ENCODE measurements around the gene CLRN1. TPM values are rescaled to one million over a fixed set of nuclear protein-coding genes. Genes with fewer than 3 reads are reported as not detected.

The CLRN1 gene
- total RNA-seq, 1 donor from 2014 or later: not detected

DNA sequence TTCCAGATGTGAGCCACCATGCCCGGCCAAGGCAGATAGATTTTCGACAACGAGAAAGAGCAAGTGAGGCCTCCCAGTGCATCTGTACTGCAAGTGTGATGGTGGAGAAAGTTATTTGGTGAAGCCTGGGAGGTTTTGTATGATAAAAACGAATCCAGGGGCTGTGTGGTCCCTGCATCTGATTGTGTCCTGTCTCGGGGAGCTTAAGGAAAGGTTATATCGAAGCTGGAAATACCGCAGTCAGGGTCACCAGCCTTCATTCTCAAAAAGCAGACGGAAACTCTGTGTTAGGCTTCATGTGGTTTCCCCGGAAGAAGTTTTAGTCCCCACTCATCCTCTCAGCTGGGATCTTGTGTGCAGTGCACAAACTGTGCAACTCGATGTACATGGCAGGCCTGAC, 70.7 kb downstream of the CLRN1 start:
- Histone ChIP-seq H3K27ac (ENCODE audit: low read depth, low read length) (no peak overlapping the region), H2AFZ (ENCODE audit: low read depth, low read length) (no peak overlapping the region), H3K79me2 (ENCODE audit: insufficient read depth, low read length) (no peaks in the 10 kb centered on the region), H3K9ac (ENCODE audit: low read length) (no peak overlapping the region), H3K27me3 (ENCODE audit: insufficient read depth, low read length) (peaks cover 13% of the 10 kb centered on the region), H3K4me2 (ENCODE audit: low read length) (no peak overlapping the region), H3K4me3 (ENCODE audit: insufficient read depth, low read depth, low read length) (no peak overlapping the region), H3K9me3 (ENCODE audit: insufficient read depth, low read depth, low read length) (no peaks in the 10 kb centered on the region), H3K4me1 (ENCODE audit: insufficient read depth, low read length) (no peaks in the 10 kb centered on the region), H3K36me3 (ENCODE audit: insufficient read depth, low read length) (no peaks in the 10 kb centered on the region), H4K20me1 (ENCODE audit: insufficient read depth, low read length) (no peaks in the 10 kb centered on the region)
- H3K4me1 Mint-ChIP-seq (ENCODE audit: low read depth, unreplicated experiment): no peaks in the 10 kb centered on the region
- no peak for TF ChIP-seq EZH2 (IDR thresholded peaks at IDR 0.05; ENCODE audit: insufficient read depth, low read length)
- TF ChIP-seq CTCF (IDR thresholded peaks at IDR 0.05; ENCODE audit: insufficient read depth, low read depth, low read length): no peak
- FAIRE-seq (no peak), DNase-seq (ENCODE audit: low read depth) (no peak)
- no peak overlapping the region for H3K4me3 Mint-ChIP-seq (ENCODE audit: unreplicated experiment)
- H3K9me3 Mint-ChIP-seq (ENCODE audit: unreplicated experiment): no peaks in the 10 kb centered on the region
- no peak overlapping the region for H3K27ac Mint-ChIP-seq (ENCODE audit: unreplicated experiment)
- H3K27me3 Mint-ChIP-seq (ENCODE audit: low read depth, unreplicated experiment): peaks cover 27% of the 10 kb centered on the region
- peaks cover 1% of the 10 kb centered on the region for H3K36me3 Mint-ChIP-seq (ENCODE audit: low read depth, unreplicated experiment)

GRCh38 chr3:150899141-150899540, 73.4 kb downstream of the CLRN1 start:
- TF ChIP-seq CTCF (IDR thresholded peaks at IDR 0.05; ENCODE audit: insufficient read depth, low read depth, low read length) (no peak), EZH2 (IDR thresholded peaks at IDR 0.05; ENCODE audit: insufficient read depth, low read length) (no peak)
- Mint-ChIP-seq H3K4me1 (ENCODE audit: low read depth, unreplicated experiment) (no peaks in the 10 kb centered on the region), H3K4me3 (ENCODE audit: unreplicated experiment) (no peak overlapping the region), H3K27ac (ENCODE audit: unreplicated experiment) (no peak overlapping the region), H3K36me3 (ENCODE audit: low read depth, unreplicated experiment) (peaks cover 1% of the 10 kb centered on the region), H3K9me3 (ENCODE audit: unreplicated experiment) (no peaks in the 10 kb centered on the region), H3K27me3 (ENCODE audit: low read depth, unreplicated experiment) (peaks cover 47% of the 10 kb centered on the region)
- no peak overlapping the region for H3K4me2 ChIP-seq (ENCODE audit: low read length)
- DNase-seq (ENCODE audit: low read depth) (no peak), FAIRE-seq (no peak)
- H3K27me3 ChIP-seq (ENCODE audit: insufficient read depth, low read length): peaks cover 5% of the 10 kb centered on the region
- no peak overlapping the region for H3K4me3 ChIP-seq (ENCODE audit: insufficient read depth, low read depth, low read length)
- no peak overlapping the region for H3K9ac ChIP-seq (ENCODE audit: low read length)
- no peaks in the 10 kb centered on the region for H4K20me1 ChIP-seq (ENCODE audit: insufficient read depth, low read length)
- H2AFZ ChIP-seq (ENCODE audit: low read depth, low read length): no peak overlapping the region
- H3K4me1 ChIP-seq (ENCODE audit: insufficient read depth, low read length): no peaks in the 10 kb centered on the region
- H3K27ac ChIP-seq (ENCODE audit: low read depth, low read length): no peak overlapping the region
- no peaks in the 10 kb centered on the region for H3K79me2 ChIP-seq (ENCODE audit: insufficient read depth, low read length)
- no peaks in the 10 kb centered on the region for H3K9me3 ChIP-seq (ENCODE audit: insufficient read depth, low read depth, low read length)
- H3K36me3 ChIP-seq (ENCODE audit: insufficient read depth, low read length): no peaks in the 10 kb centered on the region

DNA sequence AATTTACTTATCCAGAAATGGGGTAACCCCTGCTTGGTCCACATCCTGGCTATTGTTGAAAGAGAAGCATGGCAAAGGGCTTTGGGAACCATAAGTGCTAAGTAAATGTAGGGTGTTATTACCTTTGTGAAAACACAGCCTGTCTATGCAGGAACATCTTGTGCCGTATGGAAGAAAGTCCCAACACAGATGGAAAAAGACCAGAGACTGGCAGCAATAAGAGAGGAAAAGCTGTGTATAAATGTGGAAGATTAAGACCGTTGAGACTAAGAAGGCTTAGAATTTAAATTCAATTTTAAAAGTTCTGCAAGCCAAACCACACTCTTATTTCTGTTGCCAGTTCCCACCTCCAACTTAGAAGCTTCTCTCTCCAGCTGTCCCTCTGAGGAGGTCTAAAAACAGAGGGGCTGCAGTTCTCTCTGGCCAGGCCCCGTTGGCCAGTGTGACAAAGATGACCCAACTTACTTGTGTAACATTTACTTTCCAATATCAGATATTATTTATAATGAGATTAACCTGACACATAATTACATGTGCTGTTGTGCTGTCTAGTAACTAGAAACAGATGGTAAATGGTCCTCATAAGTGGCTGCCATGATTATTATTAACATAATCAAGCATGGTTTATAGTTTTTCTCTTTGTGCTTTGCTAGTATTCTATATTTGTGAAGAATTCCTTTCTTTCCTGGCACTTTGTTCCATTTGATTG, 74.3 kb downstream of the CLRN1 start:
- H3K79me2 ChIP-seq (ENCODE audit: insufficient read depth, low read length): no peaks in the 10 kb centered on the region
- H3K4me1 Mint-ChIP-seq (ENCODE audit: low read depth, unreplicated experiment): no peaks in the 10 kb centered on the region
- FAIRE-seq (no peak), DNase-seq (ENCODE audit: low read depth) (no peak)
- H3K36me3 Mint-ChIP-seq (ENCODE audit: low read depth, unreplicated experiment): peaks cover 1% of the 10 kb centered on the region
- no peaks in the 10 kb centered on the region for H3K9me3 Mint-ChIP-seq (ENCODE audit: unreplicated experiment)
- H3K27ac ChIP-seq (ENCODE audit: low read depth, low read length): no peak overlapping the region
- peaks cover 47% of the 10 kb centered on the region for H3K27me3 Mint-ChIP-seq (ENCODE audit: low read depth, unreplicated experiment)
- no peak overlapping the region for H3K4me2 ChIP-seq (ENCODE audit: low read length)
- H3K4me1 ChIP-seq (ENCODE audit: insufficient read depth, low read length): no peaks in the 10 kb centered on the region
- no peaks in the 10 kb centered on the region for H4K20me1 ChIP-seq (ENCODE audit: insufficient read depth, low read length)
- H3K9me3 ChIP-seq (ENCODE audit: insufficient read depth, low read depth, low read length): no peaks in the 10 kb centered on the region
- TF ChIP-seq CTCF (IDR thresholded peaks at IDR 0.05; ENCODE audit: insufficient read depth, low read depth, low read length): no peak
- H3K27ac Mint-ChIP-seq (ENCODE audit: unreplicated experiment): no peak overlapping the region
- H3K4me3 ChIP-seq (ENCODE audit: insufficient read depth, low read depth, low read length): no peak overlapping the region
- no peak overlapping the region for H3K4me3 Mint-ChIP-seq (ENCODE audit: unreplicated experiment)
- H3K9ac ChIP-seq (ENCODE audit: low read length): no peak overlapping the region
- peaks cover 5% of the 10 kb centered on the region for H3K27me3 ChIP-seq (ENCODE audit: insufficient read depth, low read length)
- H2AFZ ChIP-seq (ENCODE audit: low read depth, low read length): no peak overlapping the region
- no peaks in the 10 kb centered on the region for H3K36me3 ChIP-seq (ENCODE audit: insufficient read depth, low read length)
